Pulmonary artery endothelial cell (primary cell): ENCODE measurements around the gene SYNE2. TPM values are rescaled to one million over a fixed set of nuclear protein-coding genes. Genes with fewer than 3 reads are reported as not detected.

Experiments used
- DNase-seq: peaks from one replicate; pipeline ENCODE4 v3.0.0-alpha.2; 2011; ENCODE audit warnings: low read depth, low spot score
- total RNA-seq: library from RNA; depleted of rRNA; stranded (reverse); fragments of >200 nt; gene quantifications from 2 replicates; pipeline ENCODE4 v1.2.3, GENCODE V29; 2014

SYNE2 gene
- total RNA-seq, 1 donor from 2014 or later = 24.9 TPM

GRCh38 chr14:64064447-64064846 lies 211.6 kb downstream of the SYNE2 start:
- DNase-seq = no peak

DNA sequence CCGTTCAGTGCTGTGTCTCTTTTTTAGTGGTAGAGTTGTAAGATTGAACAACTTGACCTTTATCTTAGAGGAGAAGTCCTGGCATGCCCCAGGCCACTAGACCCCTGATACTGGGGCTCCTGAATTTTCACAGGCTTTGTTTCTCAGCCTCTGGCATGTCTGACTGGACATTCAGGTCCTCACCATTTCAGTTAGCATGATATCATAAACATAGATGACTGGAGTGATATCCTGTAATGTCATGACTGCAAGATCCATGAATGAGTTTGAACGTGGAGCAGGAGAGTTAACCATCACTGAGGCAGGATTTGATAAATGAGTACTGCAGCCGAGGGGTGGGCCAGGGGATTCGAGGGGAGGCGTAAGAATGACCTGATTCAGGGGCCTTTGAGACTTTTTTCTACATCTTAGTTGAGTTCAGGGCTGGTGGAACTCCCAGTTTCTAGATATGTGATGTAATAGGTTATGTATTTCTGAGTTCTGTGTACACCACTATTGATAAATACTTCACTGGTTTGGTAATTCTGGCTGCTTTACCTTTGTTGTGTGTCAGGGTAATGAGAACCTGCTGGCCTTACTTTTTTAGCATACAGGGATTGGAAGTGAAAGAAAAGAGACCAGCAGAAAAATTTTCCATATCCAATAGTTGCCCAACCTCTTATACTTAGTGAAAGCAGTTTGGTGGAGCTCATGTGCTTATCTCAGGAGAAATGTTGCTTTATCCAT lies 217.0 kb downstream of the SYNE2 start:
- no peak for DNase-seq

DNA sequence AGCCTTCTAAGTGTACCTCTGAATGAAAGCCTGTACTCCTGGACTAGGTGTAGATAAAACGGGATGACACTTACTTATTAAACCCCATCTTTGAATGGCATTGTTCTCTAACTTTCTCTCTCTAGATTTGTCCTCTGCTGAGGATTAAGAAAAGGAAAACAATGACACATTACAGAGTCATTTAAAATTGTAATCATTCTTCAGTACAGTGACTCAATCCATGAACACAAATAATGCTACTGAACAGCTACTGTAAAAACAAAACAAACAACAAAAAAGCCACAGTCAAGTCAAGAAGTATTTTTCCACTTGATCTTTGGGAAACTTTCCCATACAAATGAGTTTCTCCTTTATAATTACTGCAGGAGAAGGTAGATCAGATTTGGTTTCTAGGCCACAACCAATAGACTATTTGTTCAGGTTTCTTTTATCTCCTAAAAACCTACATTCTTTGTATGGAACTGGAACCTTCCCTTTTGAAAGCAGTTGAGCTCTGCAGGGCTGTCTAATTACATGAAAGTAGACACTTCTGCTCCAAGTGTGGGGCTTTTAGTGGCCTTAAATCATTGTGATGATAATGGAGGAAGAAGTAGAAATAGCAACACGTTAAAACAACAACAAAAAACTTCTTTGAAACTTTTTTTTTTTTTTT lies 222.3 kb downstream of the SYNE2 start:
- peak; percentile 19 for DNase-seq

DNA sequence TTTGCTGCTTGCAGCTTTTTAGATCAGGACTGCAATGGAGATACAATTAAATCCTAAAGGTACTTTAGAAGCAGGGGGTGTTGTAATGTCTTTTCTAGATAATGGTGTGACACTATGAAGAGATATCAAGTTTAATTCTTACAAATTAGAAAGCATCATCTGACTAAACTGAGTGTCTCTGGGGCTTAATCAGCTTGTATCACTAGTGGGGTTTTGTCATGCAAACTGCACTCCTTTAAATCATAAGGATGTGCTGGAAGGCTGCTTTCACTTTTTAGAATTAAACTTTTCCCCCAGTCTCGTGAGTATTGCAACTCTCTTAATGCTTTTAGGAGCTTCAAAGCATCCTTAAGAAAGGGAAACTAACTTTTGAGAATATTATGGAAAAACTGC lies 222.8 kb downstream of the SYNE2 start:
- DNase-seq = no peak

DNA sequence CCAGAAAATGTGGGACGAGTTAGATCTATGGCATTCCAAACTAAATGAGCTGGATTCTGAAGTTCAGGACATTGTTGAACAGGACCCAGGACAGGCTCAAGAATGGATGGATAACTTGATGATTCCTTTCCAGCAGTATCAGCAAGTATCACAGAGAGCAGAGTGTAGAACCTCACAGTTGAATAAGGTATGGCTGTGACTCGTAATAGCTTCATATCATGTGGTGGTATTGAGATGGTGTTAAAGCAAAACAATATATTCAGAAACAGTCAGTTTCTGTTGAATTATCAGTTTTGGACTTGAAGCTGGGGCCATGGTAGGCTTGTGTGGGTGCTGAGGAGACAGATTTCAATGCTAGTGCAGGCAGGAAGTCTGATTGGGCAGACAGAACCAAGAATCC lies 227.6 kb downstream of the SYNE2 start:
- no peak for DNase-seq

DNA sequence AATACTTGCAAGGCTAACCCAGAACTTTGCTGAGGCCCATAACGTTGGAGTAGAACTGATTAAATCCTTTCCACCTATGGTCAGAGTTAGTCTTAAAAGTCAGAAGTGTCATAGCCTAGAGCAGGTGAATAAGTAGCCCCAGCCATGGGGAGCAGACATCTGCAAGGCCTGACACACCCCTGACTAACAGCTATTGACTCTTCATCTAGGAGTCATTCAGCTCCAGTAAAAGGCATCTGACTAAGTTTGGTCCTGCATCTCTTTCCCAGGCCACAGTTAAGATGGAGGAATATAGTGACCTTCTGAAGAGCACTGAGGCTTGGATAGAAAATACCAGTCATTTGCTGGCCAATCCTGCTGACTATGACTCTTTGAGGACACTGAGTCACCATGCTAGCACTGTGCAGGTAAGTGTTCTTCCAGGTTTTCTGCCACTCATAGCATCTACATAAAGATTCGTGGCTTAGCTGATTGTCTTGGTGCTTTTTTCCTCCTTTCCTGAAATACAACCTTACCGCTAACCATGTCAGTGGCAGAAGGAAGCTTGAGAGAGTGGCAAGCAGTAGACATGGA lies 228.5 kb downstream of the SYNE2 start:
- DNase-seq = no peak

DNA sequence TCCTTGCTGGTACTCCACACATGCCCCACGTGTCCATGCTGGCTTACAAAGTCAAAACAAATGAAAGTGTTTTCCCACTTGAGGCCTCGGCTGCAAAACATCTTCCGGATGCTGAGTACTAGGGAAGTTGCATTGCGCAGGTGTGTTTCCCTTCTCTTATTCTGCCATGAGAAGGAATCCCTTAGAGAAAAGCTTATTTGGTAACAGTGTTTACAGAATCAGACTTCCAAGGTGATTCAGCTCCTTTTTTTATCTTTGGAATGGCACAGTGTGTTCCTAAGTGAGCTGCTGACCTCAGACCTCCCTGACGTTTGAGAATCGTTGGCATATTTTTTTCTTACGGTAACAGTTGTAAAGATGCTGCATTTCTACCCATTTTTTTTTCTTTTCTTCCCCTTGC lies 230.0 kb downstream of the SYNE2 start:
- DNase-seq = no peak

DNA sequence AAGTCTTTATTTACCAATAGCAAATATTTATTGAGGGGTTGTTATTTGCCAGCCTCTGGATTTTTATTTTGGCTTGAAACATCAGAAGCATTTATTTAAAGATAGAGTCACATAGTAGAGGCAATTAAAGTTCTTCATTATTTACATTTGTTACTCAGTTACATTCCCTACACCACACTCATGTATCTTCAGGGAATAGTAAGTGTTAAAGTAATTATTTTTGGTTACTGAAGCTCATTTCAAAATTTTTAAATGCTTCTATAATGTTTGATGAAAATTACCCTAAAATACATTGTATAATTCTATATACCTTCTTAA lies 235.8 kb downstream of the SYNE2 start:
- DNase-seq = no peak

DNA sequence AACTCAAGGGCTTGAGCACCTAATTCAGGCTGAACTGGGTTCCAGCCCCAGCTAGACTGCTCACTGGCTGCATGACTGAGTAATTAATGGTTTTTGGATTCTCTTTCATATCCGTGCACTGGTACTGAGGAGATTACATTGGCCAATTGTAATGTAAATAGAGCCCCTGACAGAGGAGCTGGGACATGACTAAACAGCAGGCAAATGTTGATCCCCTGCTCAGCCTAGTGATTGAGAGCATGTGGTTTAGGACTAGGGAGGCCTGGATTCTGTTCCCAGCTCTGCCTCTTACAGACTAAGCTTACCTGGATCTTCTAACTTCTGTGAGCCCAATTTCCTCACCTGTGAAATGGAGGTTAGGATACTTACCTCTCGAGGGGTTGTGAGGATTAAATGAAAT lies 237.1 kb downstream of the SYNE2 start:
- no peak for DNase-seq

- no peak for DNase-seq
These were observed 238.4 kb downstream of the SYNE2 start for GRCh38 chr14:64091217-64091616.

GRCh38 chr14:64092338-64092737 lies 239.5 kb downstream of the SYNE2 start:
- DNase-seq = no peak

- no peak for DNase-seq
These were observed 240.1 kb downstream of the SYNE2 start for GRCh38 chr14:64092940-64093339.

DNA sequence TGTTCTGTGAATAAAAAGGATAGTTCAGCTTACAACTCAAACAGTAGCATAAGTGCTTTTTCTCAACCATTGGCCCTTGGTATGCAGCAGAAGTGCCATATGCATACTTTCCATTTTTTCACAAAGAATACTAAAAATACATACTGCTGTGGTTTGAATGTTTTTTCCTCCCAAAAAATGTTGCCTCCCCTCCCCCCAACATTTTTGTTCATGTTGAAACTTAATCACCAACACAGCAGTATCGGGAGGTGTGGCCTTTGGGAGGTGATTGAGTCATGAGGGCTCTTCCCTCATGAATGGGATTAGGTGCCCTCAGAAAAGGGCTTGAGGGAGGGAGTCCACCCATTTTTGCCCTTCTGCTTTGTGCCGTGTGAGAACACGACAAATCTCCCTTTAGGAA lies 242.8 kb downstream of the SYNE2 start:
- no peak for DNase-seq

GRCh38 chr14:64098120-64098519 lies 245.3 kb downstream of the SYNE2 start:
- no peak for DNase-seq

- no peak for DNase-seq
These were observed 254.6 kb downstream of the SYNE2 start for GRCh38 chr14:64107438-64107837.

DNA sequence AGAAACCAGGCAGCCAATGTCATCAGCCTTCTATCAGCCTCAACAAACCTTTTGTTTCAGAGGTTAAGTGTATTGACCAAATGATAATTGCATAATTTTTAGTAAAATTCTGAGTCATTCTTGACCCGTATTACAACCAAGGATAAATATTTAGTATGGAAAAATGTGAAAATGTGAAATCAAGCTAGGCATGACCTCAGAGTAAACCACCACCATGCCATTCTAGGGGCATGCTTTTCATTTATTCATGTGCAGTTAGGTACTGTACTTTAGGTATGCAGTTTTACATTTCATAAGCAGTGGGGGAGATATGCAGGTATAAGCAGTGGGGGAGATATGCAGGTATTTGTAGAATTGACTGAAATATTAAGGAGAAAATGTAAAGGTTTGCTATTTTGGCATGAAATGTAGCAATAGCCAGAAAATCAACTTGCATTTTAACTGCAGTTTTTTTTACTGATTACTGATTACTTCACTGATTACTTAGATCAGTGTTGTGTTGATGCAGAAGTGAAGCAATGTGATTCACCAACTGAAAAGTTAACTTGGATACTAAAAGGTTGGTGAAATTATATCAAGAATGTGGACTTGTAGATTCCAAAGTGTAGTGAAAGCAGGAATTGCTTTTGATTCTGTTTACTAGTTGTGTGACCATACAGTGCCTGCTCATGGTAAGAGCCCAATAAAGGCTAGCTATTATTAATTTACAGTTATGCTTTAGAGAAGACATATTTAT lies 257.2 kb downstream of the SYNE2 start:
- no peak for DNase-seq

- no peak for DNase-seq
These were observed 258.0 kb downstream of the SYNE2 start for GRCh38 chr14:64110802-64111201.

GRCh38 chr14:64112867-64113678 lies 260.3 kb downstream of the SYNE2 start:
- no peak for DNase-seq

GRCh38 chr14:64114166-64114565 lies 261.4 kb downstream of the SYNE2 start:
- no peak for DNase-seq

GRCh38 chr14:64114796-64115195 lies 262.0 kb downstream of the SYNE2 start:
- DNase-seq = no peak

DNA sequence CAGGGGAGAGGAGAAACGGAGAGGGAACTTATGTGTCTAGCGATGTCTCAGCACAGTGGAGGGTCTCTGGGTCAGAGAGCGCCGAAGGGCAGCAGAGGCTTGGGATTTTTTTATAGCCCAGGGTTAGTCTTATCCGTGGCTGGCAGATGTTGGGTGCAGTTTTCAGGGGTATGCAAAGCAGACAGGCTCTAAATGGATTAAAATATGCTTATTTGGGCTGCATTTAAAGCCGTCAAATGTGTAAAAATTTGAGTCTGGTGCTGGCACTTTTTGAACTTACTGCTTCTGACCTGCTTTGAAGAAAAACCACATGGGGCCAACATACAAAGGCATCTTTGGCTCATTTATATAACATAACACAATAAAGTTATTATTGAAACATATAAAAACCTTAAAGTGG lies 262.6 kb downstream of the SYNE2 start:
- DNase-seq = no peak
